Measurements from ENCODE around the gene ALS2.
"Not testable (repeated sequence)": the region's sequence is repeated elsewhere in the genome, so short reads cannot be mapped to it uniquely, and the experiment has no call there.

The ALS2 gene

GRCh38 chr2:201768918-201769317 is 11.8 kb downstream of the ALS2 start:
- no peak for TF ChIP-seq ZFX (IDR thresholded peaks at IDR 0.05)
- TF ChIP-seq, protein P1, sequence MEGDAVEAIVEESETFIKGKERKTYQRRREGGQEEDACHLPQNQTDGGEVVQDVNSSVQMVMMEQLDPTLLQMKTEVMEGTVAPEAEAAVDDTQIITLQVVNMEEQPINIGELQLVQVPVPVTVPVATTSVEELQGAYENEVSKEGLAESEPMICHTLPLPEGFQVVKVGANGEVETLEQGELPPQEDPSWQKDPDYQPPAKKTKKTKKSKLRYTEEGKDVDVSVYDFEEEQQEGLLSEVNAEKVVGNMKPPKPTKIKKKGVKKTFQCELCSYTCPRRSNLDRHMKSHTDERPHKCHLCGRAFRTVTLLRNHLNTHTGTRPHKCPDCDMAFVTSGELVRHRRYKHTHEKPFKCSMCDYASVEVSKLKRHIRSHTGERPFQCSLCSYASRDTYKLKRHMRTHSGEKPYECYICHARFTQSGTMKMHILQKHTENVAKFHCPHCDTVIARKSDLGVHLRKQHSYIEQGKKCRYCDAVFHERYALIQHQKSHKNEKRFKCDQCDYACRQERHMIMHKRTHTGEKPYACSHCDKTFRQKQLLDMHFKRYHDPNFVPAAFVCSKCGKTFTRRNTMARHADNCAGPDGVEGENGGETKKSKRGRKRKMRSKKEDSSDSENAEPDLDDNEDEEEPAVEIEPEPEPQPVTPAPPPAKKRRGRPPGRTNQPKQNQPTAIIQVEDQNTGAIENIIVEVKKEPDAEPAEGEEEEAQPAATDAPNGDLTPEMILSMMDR (conservative IDR thresholded peaks at IDR 0.05), result no peak
- no peak overlapping the region for H3K27ac ChIP-seq

GRCh38 chr2:201765799-201766198 is 14.9 kb downstream of the ALS2 start:
- no peak overlapping the region for H3K27ac ChIP-seq
- no peak for TF ChIP-seq ZFX (IDR thresholded peaks at IDR 0.05)
- TF ChIP-seq, protein P1 (conservative IDR thresholded peaks at IDR 0.05), result no peak

DNA sequence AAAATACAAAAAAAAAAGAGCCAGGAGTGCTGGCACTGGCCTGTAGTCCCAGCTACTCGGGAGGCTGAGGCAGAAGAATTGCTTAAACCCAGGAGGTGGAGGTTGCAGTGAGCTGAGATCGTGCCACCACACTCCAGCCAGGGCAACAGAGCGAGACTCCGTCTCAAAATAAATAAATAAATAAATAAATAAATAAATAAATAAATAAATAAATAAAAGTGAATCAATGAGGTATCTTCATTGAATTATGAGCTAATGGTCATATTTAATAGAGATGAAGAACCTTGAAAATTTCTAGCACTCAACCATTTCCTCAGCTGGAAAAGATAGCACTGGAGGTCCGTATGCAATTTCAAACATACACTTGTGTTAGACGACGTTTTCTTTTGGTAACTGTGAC is 16.3 kb downstream of the ALS2 start:
- not testable (repeated sequence) for H3K27ac ChIP-seq

GRCh38 chr2:201761101-201761500 is 19.6 kb downstream of the ALS2 start:
- H3K27ac ChIP-seq, result no peak overlapping the region
- no peak for TF ChIP-seq ZFX (IDR thresholded peaks at IDR 0.05)

DNA sequence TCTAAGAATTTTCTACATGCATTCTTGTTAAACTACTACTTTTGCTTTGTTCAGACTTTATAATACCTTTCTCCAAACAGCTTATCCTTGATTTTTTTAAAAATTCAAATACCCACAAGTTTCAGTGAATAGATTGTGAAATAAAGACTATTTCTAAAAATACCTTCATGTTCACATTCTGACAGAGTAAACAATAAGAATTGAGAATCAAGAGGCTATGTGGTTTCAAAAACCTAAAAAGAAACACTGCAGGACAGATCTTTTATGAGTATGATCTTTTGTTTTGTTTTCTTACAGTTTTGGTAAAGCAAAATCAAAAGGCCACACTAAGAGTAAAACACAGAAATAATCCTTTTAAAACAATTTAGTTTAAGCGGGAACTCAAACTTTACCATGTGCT is 21.2 kb downstream of the ALS2 start:
- no peak for TF ChIP-seq ZFX (IDR thresholded peaks at IDR 0.05)
- TF ChIP-seq, protein P1 (conservative IDR thresholded peaks at IDR 0.05), result no peak
- no peak overlapping the region for H3K27ac ChIP-seq

DNA sequence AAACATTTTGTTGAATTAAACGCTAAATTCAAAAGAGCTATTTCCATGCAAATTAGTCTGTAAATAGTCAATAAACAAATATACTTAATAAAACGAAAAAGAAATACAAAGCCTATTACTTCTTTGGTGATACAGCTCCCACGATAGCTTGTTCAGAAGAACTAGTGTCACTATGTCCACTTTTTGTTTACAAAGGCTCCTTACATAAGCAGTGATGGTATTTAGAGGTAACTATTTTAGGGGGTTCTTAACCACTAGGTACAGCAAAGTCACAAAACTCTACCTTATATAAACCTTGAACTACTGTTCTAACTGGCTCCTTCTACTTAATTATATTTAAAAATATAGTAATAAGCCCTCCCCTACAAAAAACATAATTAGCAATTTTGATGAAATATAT is 21.9 kb downstream of the ALS2 start:
- TF ChIP-seq, protein P1 (conservative IDR thresholded peaks at IDR 0.05), result no peak
- TF ChIP-seq ZFX (IDR thresholded peaks at IDR 0.05), result no peak
- H3K27ac ChIP-seq, result no peak overlapping the region

DNA sequence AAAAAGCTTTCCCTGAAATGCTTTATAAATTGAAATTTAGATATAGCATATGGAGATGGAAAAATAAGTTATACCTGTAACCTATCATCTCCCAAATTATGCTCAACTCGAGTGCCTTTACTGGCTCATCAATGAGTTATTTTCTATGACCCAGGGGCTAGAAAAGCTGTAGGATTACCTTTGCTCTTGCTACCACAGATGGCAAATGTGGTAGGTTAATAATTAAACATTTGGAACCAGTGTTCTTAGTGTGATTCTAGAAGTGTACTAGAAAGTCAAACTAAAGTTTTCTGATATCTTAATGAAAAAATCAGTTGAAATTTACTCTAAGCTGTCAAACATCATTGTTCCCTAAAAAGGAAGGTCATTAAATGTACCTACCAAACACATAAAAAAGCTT is 22.5 kb downstream of the ALS2 start:
- TF ChIP-seq, protein P1 (conservative IDR thresholded peaks at IDR 0.05), result no peak
- TF ChIP-seq ZFX (IDR thresholded peaks at IDR 0.05), result no peak
- no peak overlapping the region for H3K27ac ChIP-seq

GRCh38 chr2:201754717-201755415 is 25.9 kb downstream of the ALS2 start:
- no peak overlapping the region for H3K27ac ChIP-seq
- TF ChIP-seq, protein P1 (conservative IDR thresholded peaks at IDR 0.05), result no peak
- TF ChIP-seq ZFX (IDR thresholded peaks at IDR 0.05), result no peak

Measured in C4-2B (cell line).